ENCODE data around the gene SLAMF9.

The SLAMF9 gene

GRCh38 chr1:159908031-159908940, 45.8 kb downstream of the SLAMF9 start:
- TF ChIP-seq GATA2 (IDR thresholded peaks at IDR 0.05; ENCODE audit: low read depth, low read length) (no peak), GATA3 (IDR thresholded peaks at IDR 0.05; ENCODE audit: low read depth, low read length) (no peak)

DNA sequence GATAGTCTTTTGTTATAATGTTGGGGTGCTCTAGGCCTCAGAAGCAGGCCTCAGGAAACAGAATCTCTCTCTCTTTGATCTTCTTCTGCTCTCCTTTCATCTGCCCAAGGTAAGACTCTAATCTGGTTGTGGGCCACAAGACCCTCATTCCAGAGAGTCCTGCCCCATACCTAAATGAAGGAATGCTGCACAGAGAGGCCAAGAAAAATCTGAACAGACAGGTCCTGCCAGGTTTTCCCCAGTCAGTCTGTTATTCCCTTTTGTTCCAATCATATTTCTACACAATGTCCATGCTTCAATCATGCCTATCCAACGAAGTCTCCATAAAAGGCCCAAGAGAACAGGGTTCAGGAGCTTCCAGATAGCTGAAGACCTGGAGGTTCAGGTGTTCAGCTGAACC, 47.1 kb downstream of the SLAMF9 start:
- TF ChIP-seq GATA3 (IDR thresholded peaks at IDR 0.05; ENCODE audit: low read depth, low read length) (no peak), GATA2 (IDR thresholded peaks at IDR 0.05; ENCODE audit: low read depth, low read length) (no peak)

- no peak for TF ChIP-seq GATA2 (IDR thresholded peaks at IDR 0.05; ENCODE audit: low read depth, low read length)
- no peak for TF ChIP-seq GATA3 (IDR thresholded peaks at IDR 0.05; ENCODE audit: low read depth, low read length)
These were observed 51.5 kb downstream of the SLAMF9 start for GRCh38 chr1:159902541-159902940.
